Stimulated activated CD8-positive, alpha-beta memory T cell treated with anti-CD3 and anti-CD28 coated beads, Interleukin-2, amount 100 ng/mL, for 1 hour (primary cell): ENCODE measurements around the gene EVX2.

Experiments used
- DNase-seq, 2 donors: peaks; one replicate each; pipeline ENCODE4 v3.0.0-alpha.2; 2020; ENCODE audit warnings: low read depth in 2 of 2

Gene EVX2

DNA sequence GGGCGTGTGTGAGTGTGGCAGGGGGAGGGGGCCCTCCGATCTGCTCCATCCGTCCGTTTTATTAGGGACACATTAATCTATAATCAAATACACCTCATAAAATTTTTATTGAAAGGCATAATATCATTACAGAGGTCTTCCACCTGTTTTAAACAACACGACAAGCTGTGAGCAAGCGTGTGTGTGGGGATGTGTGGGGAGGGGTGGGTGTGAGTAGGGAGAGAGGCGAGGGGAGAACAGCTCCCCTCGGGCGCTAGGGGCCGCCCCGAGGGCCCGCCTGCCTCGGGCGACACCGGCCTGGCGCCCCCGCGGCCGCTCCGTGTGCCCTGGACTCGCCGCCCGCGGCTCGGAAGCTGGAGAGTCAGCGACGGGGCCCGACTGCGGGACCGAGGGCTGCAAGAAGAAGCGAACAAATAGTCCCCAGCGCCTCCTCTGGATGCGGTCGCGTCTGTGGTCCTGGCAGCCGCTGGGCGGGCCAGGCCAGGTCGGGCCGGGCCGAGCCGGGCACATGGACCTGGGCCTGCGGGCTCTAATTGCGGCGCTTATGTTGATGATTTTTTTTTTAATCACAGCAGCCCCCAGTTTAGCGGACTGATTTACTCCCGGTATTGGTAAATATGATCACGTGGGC is 38.4 kb upstream of the EVX2 start:
- no peak for DNase-seq

DNA sequence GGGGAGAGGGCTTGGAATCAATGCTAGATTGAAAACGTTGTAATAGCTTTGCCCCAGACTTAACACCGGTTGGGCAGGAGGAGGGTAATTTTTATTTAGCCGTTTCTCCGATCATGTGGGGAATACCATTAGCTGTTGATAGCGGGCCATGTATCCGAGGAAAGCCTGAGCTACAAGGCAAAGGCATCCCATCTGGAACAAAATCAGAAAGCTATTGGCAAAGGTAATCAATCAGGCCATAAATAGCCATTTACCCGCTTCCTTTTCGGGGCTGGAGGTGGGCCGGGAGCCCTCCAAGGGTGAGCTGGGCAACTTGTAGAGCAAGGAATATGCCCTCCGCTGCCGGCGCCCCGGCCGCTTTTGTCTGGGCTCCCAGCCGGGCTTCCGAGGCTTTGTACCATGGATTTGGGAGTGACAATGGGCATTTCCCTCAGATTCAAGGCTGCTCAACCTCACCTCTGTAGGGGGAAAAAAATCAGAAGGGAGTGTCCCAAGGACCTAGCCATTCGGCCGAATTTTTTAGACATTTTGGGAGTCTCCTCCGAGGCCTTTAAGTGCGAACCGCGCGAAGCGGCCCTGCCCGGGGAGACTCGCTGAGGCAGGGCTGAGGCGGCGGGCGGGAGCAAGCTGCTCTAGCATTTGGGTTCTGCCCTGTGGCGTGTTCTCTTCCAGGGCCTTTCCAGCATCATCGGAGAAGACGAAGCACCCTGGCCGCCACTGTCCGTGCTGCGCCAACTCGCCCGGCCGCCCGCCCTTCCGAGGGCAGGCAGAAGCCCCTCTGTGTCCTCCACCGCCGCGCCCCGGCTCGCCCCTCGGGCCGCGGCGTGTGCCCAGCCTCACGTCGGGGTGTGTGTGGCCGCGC is 37.7 kb upstream of the EVX2 start:
- no peak for DNase-seq

DNA sequence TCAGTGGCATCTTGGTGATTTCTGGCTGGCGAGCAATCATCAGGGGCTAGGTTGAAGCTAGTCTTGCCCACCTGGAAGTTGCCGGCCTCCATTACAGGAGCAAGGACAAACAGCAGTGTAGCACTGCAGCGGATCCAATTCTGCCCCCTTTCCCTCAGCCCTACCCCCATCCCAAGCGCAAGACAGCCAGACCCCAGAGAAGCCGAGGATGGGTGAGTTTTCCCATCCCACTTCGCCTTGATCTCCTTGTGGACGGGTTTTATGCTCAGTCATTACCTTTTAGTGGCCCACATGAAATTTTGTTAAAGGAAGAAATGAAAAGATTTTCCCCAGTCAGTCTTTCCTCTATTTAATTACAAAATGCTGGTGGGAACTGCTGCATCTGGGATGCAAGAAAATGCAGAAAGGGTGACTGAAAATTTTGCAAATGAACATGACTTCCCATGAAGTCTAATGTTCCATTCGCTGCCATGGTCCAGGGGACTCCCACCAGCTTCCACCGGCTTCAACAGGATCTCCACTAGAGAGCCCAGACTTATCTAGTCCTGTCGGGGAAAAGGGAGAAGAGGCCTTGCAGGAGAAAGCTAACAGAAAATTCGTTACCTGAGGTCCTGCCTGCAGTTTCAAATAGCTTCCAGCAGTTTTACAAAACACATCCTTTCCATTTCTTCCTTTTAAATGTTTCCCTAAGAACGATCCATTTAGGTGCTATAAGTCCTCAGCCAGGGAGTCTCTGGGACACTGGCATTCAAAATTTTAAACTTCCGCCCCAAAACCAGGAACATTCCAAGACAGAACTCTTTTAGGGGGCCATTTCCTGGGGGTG is 36.8 kb upstream of the EVX2 start:
- DNase-seq = no peak

DNA sequence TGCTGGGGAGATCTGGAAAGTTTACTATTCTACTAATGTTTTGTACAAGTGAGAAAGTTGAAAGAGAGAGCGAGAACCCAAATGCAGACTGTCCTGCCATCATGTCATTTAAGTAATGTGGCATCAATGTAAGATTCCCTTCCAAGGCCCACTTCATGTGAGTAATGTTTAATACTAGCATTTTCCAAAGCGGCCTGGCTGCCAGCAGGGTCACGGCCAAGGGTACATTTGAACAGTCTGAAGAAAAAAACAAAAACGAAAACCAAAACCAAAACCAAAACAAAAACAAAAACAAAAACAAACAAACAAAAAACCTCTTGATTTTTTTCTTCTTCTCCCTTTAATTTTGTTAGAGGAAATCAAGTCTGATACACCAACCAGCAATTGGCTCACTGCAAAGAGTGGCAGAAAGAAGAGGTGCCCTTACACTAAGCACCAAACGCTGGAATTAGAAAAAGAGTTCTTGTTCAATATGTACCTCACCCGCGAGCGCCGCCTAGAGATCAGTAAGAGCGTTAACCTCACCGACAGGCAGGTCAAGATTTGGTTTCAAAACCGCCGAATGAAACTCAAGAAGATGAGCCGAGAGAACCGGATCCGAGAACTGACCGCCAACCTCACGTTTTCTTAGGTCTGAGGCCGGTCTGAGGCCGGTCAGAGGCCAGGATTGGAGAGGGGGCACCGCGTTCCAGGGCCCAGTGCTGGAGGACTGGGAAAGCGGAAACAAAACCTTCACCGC is 35.0 kb upstream of the EVX2 start:
- DNase-seq = no peak

DNA sequence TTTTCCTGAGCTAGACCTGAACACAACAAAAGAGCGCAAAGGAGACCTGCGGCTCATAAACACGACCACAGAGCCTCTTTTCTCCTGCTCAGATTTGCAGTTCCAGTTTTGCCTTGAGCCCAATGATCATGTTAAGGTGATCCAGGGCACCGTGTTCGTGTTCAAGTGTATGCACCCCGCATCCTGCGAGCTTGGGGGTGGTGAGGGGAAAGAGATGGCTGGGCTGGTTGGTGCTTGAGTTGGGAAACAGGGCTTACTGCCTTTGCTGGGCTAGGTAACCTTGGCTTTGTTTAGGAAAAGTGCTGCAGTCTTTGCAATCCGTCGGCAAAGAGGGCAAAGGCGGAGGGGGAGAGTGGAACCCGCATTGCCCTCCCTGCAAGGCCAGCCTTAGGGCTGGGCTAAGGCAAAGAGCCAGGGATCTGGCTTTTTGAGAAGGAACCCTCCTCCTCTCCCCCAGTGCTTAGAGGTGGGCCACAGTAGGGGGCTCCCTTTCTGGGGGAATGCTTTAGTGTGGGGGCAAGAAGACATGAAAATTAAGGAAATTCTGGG is 34.1 kb upstream of the EVX2 start:
- DNase-seq = no peak

DNA sequence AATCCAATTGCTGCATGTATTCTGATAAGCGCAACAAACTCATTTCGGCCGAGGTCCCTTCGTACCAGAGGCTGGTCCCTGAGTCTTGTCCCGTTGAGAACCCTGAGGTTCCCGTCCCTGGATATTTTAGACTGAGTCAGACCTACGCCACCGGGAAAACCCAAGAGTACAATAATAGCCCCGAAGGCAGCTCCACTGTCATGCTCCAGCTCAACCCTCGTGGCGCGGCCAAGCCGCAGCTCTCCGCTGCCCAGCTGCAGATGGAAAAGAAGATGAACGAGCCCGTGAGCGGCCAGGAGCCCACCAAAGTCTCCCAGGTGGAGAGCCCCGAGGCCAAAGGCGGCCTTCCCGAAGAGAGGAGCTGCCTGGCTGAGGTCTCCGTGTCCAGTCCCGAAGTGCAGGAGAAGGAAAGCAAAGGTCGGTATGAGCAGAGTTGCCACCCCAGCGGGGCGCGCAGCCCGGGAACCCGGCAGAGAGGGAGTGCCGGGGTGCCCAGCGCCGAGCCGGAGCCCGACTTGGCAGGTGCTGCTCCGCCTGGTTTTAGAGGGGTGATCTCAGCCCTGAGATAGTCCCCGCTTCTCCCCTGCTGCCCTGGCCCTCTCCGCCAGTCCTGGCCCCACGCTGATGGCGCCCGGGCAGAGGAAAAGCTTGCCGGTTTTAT is 33.5 kb upstream of the EVX2 start:
- DNase-seq = no peak

DNA sequence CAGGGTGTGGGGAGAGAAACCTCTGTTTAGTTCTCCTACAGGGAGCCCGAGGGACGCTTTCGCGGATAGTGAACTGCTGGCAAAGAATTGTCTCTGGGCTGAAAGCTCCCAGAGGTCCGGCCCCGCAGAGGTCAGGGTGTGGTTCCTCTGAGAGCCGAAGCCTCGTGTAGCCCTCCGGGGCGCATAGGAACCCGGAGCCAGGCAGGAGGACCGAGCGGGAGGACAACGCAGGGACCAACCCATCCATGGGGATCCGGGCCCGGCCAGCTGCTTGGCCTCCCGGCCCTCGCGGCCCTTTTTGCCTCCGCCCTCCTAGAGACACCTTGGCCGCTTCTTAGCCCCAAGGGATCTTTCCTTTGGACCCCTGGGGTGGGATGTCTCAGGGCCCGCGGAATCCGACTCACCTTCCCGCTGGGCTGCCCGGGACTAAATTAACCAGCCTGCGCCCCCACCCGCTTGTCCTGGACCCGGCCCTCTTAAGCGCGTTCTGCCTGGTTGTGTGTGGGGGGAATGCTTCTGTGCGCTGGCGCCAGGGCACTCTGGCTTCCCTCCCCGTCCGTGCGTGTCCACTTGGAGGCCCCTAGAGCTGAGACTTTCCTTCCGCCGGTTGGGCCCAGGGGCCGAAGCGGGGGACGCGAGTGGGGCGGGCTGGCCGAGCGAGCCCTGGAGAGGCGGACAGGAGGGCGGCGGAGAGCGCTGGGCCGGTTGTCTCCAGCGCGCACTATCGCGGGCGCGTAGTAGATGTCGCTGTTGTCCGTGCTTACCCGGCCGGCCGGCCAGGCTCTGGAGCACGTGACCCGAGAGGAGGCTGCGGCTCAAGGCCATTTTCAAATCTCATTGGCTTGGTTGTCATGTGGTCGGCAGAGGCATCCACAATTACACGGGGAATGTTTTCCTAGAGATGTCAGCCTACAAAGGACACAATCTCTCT is 32.4 kb upstream of the EVX2 start, which contains the start of gene HOXD10:
HOXD10 (plus strand) TSS at position 896 of the 931 bp plus-strand sequence. CDS start 56 bp downstream, outside the sequence.
- no peak for DNase-seq

DNA sequence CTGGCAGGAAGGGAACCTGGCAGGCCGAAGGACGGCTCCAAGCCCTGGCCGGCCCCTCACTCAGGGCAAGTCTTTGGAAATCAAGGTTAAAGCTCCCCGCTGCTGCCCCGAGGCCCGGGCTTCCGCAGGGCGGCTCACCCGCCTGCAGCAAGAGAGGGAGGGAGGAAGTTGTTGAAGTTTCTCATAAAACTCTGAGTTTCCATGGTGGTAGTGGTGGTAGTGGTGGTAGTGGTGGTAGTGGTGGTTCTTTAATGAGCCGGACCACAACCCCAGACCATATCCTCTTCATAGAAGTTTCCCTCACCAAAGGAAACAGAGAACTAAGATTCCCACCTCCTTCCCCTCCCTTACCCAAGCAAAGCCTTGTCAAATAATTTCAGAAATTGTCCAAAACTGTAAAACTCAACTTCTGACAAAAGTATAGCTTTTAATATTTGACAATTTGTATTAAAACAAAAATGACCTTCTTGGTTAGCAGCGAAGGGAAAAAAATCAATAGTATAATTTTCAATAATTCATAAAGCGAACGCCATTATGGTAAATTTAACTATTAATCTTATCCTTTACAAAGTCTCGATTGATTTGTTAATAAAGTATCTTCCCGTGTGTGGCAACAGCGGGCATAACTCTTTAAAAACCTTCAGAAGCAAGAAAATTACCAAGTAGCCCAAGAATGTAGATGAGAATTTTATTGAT is 31.3 kb upstream of the EVX2 start:
- DNase-seq = no peak

DNA sequence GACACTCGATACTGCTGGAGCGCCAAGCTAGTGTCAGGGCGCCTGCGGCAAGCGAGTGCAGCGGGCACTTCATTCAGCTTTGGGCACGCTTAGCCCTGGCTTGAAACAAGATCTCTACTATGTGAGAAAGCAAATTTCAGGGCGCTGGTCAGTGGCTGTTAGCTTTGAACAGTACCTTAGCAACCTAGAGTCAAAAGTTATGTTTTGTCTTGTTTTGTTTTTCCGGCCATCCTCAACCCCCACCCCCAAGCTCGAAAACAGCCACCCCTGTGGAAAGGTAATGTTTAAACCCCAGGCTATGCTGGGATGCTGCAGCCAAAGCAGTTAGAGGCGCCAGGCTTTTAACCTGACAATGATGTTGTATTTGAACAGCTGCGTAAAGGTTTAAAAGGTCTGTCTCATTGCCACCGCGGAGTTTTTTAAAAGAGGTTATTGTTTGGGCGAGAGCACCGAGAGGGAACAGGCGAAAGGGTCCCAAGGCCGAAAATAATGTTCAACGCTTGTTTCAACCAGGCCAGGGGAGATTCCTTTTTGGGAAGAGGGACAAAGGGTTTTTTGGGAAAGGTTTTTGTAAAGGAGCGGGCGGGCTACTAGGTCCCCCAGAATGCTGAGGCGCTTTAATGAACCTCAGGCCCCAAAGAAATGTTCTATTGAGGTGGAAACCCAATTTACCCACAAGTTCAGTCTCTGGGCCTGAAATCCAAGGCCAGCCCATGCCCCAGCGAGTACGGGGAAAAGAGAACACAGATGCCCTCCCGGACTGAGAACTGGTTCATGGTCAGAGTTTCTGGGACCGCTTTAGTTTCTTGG is 30.6 kb upstream of the EVX2 start:
- no peak for DNase-seq

DNA sequence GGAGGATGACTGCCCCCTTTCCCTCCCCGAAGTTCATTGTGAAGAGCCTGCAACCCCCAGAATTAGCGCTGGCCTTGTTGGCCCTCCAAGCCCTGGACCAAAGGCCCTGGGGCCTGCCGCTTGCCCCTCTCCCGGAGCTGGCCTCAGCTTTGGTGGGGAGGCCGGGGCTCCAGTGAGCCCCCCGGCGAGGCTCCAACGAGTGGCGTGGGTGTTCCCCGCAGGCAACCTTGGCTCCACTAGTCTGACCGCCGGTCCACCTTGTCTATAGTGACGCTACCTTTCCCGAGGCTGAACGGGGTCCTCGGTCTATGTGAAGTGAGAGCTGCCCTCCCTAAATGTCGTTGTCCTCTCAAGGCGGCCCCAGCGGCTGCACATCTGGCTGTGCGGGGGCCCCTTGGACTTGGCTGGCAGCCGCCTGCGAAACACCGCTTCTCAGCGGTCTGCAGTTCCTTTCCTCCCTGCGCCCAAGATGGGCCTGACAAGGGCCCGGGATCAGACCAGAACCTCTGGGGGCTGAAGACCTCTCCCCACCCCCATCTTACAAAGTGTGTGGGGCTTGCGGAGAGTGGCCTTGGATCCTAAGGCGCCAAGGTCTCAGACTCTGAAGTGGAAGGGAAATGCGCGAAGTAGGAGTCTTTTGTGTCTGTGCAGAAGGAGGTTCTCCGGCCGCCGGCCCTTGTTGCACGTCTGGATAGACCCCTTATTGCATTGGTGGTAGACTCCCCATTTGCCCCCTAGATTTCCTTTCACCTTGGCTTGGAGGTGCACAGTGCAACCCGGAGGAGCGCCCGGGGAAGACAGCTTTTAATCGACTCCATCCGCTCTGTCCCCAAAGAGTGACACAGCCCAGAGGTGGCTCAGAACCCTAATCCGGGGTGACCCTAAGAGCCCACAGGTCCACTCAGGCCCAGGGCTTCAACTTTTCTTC is 28.9 kb upstream of the EVX2 start:
- DNase-seq = no peak

DNA sequence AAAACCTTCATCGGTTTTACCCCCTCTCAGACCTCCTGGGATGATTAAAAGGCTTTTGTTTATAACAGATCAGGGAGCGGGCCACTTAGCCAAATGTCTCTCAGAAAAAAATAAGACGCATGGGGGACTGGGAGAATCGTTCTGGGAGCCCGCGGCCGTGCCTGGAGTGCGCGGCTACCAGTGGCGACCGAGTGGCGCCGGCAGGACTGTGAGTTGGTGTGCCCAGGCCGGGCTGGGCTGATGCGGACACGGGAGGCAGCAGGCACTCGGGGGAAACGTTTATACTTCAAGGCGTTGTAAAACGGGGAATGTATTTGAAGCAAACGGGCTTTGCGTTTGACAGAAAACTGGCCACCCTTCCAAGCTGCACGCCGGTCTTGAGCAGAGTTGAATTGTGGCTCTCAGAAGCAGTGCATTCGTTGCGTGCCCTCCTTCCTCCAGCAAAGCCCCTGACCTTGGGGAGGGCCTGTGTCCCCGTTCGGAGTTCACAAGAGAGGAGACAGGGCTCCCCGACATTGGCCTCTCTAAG is 28.1 kb upstream of the EVX2 start:
- DNase-seq = no peak

DNA sequence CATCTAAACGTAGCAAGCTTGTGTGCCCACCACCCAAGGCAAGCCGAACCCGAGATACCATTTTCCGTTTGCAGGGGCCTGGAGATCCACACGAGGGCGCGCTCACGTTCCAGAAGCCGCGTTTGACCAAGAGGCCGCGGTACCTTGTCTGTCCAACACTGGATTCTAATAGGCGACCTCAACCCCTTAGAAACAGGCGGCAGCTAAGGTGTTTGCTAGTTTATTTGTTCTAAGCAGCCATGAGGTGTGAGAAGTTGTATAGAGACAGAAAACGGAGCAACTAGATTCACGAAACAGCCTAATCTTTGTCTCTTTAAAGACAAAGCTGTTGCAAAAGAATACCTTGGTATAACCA is 27.5 kb upstream of the EVX2 start:
- no peak for DNase-seq

DNA sequence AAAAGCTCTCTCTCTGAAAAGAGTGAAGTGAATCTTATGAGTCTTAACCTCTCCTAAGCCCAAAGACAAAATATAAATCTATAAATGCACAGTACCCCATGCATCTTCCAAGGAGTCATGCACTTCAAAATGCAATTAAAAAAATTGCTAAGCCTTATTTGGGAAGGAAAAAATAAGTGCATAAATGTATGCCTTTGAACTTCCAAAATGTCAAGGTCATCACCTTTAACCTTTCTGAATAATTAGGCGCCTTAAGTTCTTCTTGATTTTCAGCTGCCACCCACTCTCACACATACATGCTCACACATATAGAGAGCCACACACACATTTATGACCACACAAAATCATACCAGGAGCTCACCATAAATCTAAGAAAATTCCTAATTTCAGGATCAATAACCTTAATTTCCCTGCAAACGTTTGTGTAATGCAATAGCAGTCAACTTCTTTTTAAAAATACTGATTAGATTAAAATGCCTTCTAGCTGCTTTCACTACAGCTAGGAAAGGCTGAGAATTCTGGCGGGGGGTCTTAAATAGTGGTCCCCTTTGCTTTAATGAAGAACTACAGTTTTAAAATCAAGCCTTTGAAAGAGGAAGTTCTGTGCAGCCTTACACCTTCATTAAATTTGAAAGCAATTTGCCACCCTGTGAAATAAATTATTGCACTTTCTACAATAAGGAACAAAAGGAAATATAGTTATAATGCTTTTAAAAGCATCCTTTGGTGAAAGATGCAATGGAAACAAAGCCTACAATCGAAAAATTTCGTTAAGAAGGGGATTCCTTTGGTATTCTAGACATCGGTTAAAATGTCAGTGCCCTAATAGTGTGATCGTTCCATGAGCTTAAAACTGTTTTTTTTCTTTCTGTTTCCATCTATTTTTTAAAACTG is 26.9 kb upstream of the EVX2 start:
- DNase-seq = no peak

DNA sequence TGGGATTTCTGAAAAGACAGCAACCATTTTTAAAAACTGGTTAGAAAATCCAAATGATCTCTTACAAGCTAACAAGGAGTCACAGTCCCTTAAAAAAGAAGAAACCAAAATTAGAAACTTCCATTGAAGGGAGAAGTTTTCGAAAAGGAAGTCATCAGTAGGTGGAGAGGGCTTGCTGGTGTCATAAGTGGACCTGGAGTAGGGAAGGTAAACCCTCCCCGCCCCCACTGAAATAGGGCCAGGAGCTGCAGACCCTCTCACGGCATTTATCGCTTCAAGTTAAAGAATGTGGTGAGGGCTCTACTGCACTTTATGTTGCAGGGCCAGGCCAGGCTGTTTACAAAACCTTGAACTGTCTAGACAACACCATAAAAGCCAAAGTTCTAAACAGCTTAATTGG is 26.2 kb upstream of the EVX2 start:
- no peak for DNase-seq

DNA sequence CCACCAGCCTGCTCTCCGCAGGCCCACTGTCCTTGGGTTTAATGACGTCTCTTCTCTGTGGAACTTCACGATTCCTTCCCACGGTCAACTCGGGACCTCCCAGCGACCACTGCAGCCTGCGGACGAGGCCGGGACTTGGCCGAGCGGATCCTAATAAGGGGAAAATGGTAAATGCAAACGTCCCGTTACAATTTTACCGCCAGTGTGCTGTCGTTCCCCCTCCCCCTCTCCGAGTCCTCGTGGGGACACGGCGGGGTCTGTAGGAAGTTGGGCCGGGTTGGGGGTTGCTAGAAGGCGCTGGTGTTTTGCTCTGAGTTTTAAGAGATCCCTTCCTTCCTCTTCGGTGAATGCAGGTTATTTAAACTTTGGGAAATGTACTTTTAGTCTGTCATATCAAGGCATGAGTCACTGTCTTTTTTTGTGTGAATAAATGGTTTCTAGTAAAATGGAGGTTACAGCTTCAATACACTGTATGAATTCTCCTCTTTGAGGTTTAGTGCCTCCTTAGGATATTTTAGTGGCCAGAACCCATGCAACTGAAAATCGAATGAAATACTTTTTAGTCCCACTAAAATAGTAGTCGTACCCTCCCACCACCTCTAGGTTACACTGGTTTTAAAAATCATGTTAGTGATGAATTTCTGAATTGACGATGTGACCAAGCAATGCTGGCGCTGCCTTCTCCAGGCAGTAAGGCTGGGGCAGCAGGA is 25.6 kb upstream of the EVX2 start:
- DNase-seq = no peak
